OCI-LY3 (cell line): ENCODE results near the gene RHBDD1.

Experiments used
- H2AFZ ChIP-seq: fragments of 200-600, 300-600 bp; shearing (Covaris generic); 2 replicates; pipeline ENCODE4 v1.6.0; 2014; ENCODE audit warnings: antibody characterized with exemption, low read depth, low read length
- H3K27ac ChIP-seq: fragments of 200-600, 300-600 bp; sonication (generic); 2 replicates; pipeline ENCODE4 v1.5.1; 2014; ENCODE audit warnings: mild to moderate bottlenecking, low read length, moderate library complexity, mixed read lengths
- H3K27me3 ChIP-seq: fragments of 200-600, 300-600 bp; sonication (generic); 2 replicates; pipeline ENCODE4 v1.6.1; 2014; ENCODE audit warnings: low read depth, low read length, mixed read lengths
- H3K36me3 ChIP-seq: fragments of 200-600, 300-600 bp; sonication (generic); replicated peaks from 2 replicates; pipeline ENCODE3; 2014; ENCODE audit warnings: low read depth, low read length, mixed read lengths
- H3K4me1 ChIP-seq: fragments of 300-600, 200-600 bp; sonication (generic); 2 replicates; pipeline ENCODE4 v1.6.1; 2014; ENCODE audit warnings: low read length, mixed read lengths
- H3K4me2 ChIP-seq: fragments of 200-600, 300-600 bp; sonication (generic); 2 replicates; pipeline ENCODE4 v1.6.1; 2014; ENCODE audit warnings: low read length, mixed read lengths
- H3K4me3 ChIP-seq: fragments of 300-600, 200-600 bp; sonication (generic); 2 replicates; pipeline ENCODE4 v1.5.1; 2014; ENCODE audit warnings: antibody characterized with exemption, mild to moderate bottlenecking, low read length, moderate library complexity
- H3K79me2 ChIP-seq: fragments of 300-600, 200-600 bp; shearing (Covaris generic); 2 replicates; pipeline ENCODE4 v1.6.1; 2014; ENCODE audit warnings: mild to moderate bottlenecking, low read length, mixed read lengths
- H3K9ac ChIP-seq: fragments of 300-600, 200-600 bp; shearing (Covaris generic); 2 replicates; pipeline ENCODE4 v1.6.0; 2014; ENCODE audit warnings: mild to moderate bottlenecking, low read length, moderate library complexity
- H3K9me3 ChIP-seq: fragments of 200-600, 300-600 bp; shearing (Covaris generic); 2 replicates; pipeline ENCODE4 v1.6.1; 2014; ENCODE audit warnings: low read length, mixed read lengths; ENCODE audit not compliant: insufficient read depth
- H4K20me1 ChIP-seq: fragments of 200-600, 300-600 bp; sonication (generic); 2 replicates; pipeline ENCODE4 v1.6.1; 2016; ENCODE audit warnings: low read length, mixed read lengths; ENCODE audit not compliant: insufficient read depth
- EZH2phosphoT487 ChIP-seq: fragments of 200-600 bp; shearing (Covaris generic); IDR thresholded peaks from 2 replicates; pipeline ENCODE4 v1.6.1; 2018; ENCODE audit warnings: antibody characterized with exemption, mixed run types, low read depth
- TF ChIP-seq, protein P1 (sequence below): fragments of 200-600, 300-600 bp; sonication (generic); IDR thresholded peaks from 2 replicates; pipeline ENCODE4 v1.5.1; 2014; ENCODE audit warnings: antibody characterized with exemption, low read length, low read depth

Gene RHBDD1

DNA sequence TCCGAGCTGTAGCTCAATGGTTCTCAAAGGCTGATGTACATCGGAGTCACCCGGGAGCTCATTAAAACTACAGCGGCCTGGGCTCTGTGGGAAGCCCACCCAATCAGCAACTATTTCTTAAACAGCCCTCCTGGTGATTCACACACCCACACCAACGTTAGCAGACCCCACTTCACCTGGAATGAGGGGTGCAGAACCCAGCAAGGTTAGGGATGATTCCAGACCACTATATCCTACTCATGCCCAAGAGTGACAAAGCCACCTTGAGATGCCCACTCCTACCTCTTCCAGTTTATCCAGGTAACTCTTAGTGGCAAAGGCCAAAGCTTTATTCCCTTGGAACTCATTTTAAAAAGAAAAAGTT, 149.7 kb downstream of the RHBDD1 start:
- TF ChIP-seq, protein P1, sequence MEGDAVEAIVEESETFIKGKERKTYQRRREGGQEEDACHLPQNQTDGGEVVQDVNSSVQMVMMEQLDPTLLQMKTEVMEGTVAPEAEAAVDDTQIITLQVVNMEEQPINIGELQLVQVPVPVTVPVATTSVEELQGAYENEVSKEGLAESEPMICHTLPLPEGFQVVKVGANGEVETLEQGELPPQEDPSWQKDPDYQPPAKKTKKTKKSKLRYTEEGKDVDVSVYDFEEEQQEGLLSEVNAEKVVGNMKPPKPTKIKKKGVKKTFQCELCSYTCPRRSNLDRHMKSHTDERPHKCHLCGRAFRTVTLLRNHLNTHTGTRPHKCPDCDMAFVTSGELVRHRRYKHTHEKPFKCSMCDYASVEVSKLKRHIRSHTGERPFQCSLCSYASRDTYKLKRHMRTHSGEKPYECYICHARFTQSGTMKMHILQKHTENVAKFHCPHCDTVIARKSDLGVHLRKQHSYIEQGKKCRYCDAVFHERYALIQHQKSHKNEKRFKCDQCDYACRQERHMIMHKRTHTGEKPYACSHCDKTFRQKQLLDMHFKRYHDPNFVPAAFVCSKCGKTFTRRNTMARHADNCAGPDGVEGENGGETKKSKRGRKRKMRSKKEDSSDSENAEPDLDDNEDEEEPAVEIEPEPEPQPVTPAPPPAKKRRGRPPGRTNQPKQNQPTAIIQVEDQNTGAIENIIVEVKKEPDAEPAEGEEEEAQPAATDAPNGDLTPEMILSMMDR, result no peak
- no peak for TF ChIP-seq EZH2phosphoT487
- no peaks in the 10 kb centered on the region for H3K36me3 ChIP-seq
- H4K20me1 ChIP-seq, result peaks cover 4% of the 10 kb centered on the region; the same call in 1 of the 2 replicates
- no peak overlapping the region for H2AFZ ChIP-seq
- H3K4me3 ChIP-seq, result no peak overlapping the region
- H3K4me2 ChIP-seq, result peak overlapping the region; percentile 66; the same call in 1 of the 2 replicates
- no peaks in the 10 kb centered on the region for H3K9me3 ChIP-seq
- peaks cover 21% of the 10 kb centered on the region for H3K4me1 ChIP-seq
- H3K27me3 ChIP-seq, result no peaks in the 10 kb centered on the region
- H3K9ac ChIP-seq, result no peak overlapping the region
- H3K27ac ChIP-seq, result no peak overlapping the region
- no peaks in the 10 kb centered on the region for H3K79me2 ChIP-seq

DNA sequence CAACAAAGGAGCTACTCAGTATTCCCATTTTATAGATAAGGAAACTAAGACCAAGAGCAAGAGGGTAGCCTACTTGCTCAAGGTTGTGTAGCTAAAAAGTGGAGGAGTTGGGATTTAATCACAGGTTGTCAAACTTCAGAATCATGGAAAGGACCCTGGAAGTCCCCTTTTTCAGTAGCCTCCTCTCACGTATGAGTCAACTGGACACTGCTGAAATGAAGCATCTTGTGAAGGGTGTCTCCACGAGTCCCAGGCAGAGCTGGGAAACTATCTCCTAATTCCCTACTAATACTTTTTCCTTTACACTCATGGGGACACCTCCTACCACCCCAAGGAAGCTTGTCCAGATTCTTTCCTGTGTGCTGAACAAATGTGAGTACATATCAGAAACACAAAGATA, 155.8 kb downstream of the RHBDD1 start:
- no peaks in the 10 kb centered on the region for H3K79me2 ChIP-seq
- no peak overlapping the region for H3K4me3 ChIP-seq
- no peak overlapping the region for H3K9ac ChIP-seq
- no peaks in the 10 kb centered on the region for H3K36me3 ChIP-seq
- peaks cover 10% of the 10 kb centered on the region for H3K4me1 ChIP-seq
- no peak overlapping the region for H3K4me2 ChIP-seq
- no peaks in the 10 kb centered on the region for H3K9me3 ChIP-seq
- no peaks in the 10 kb centered on the region for H3K27me3 ChIP-seq
- no peaks in the 10 kb centered on the region for H4K20me1 ChIP-seq
- H2AFZ ChIP-seq, result no peak overlapping the region
- no peak for TF ChIP-seq EZH2phosphoT487
- TF ChIP-seq, protein P1, result no peak
- H3K27ac ChIP-seq, result no peak overlapping the region

DNA sequence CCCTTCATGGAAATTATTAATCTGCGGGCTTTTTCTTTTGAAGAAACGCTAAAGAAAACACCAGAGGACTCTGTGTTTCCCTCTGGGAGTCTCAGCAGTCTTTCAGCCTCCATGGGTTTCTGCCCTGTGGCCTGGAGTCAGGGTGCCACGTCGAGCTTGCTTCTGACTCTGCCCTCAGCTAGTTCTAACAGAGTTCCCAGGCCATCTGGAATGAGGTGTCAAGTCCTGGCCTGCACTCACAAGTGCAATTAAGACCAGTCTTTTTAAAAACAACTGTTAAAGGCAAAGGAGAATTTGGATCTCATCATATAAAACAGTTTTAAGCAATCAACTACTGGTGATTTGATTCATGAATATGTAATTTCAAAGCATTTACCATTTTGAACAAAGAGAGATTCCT, 157.3 kb downstream of the RHBDD1 start:
- Histone ChIP-seq H3K27ac (no peak overlapping the region), H3K27me3 (no peaks in the 10 kb centered on the region), H3K4me2 (no peak overlapping the region), H3K4me3 (no peak overlapping the region), H3K36me3 (no peaks in the 10 kb centered on the region), H2AFZ (no peak overlapping the region), H3K4me1 (peaks cover 10% of the 10 kb centered on the region), H3K9ac (no peak overlapping the region), H4K20me1 (no peaks in the 10 kb centered on the region), H3K79me2 (no peaks in the 10 kb centered on the region), H3K9me3 (no peaks in the 10 kb centered on the region)
- TF ChIP-seq, protein P1, result no peak
- TF ChIP-seq EZH2phosphoT487, result no peak

- H3K4me3 ChIP-seq, result no peak overlapping the region
- no peaks in the 10 kb centered on the region for H3K79me2 ChIP-seq
- no peak overlapping the region for H3K9ac ChIP-seq
- H3K27me3 ChIP-seq, result no peaks in the 10 kb centered on the region
- H3K9me3 ChIP-seq, result no peaks in the 10 kb centered on the region
- peaks cover 10% of the 10 kb centered on the region for H3K4me1 ChIP-seq
- H2AFZ ChIP-seq, result no peak overlapping the region
- H3K27ac ChIP-seq, result no peak overlapping the region
- no peak overlapping the region for H3K4me2 ChIP-seq
- H4K20me1 ChIP-seq, result no peaks in the 10 kb centered on the region
- no peaks in the 10 kb centered on the region for H3K36me3 ChIP-seq
- TF ChIP-seq EZH2phosphoT487, result no peak
- TF ChIP-seq, protein P1, result no peak
Observed at GRCh38 chr2:226994775-226995174, 158.9 kb downstream of the RHBDD1 start.
